MM.1S (cell line): ENCODE results near the gene SHC1.

Experiments
- DNase-seq: peaks from one replicate; pipeline ENCODE4 v3.0.0-alpha.2; 2015
- H2AFZ ChIP-seq: fragments of 300-600 bp; sonication (generic); 2 replicates; pipeline ENCODE4 v1.6.0; 2016; ENCODE audit warnings: antibody characterized with exemption, low read length
- H3F3A ChIP-seq: fragments of 300-600 bp; sonication (generic); 2 replicates; pipeline ENCODE4 v1.6.1; 2016; ENCODE audit warnings: mild to moderate bottlenecking, antibody characterized with exemption, low read length, moderate library complexity, mixed read lengths; ENCODE audit not compliant: insufficient read depth
- H3K27ac ChIP-seq: fragments of 300-600 bp; sonication (generic); 2 replicates; pipeline ENCODE4 v1.5.1; 2016; ENCODE audit warnings: mild to moderate bottlenecking, low read length
- H3K27me3 ChIP-seq: fragments of 300-600 bp; sonication (generic); replicated peaks from 2 replicates; pipeline ENCODE4 v1.6.0; 2016; ENCODE audit warnings: low read length; ENCODE audit not compliant: insufficient read depth
- H3K36me3 ChIP-seq: fragments of 300-600 bp; sonication (generic); replicated peaks from 2 replicates; pipeline ENCODE4 v1.6.1; 2016; ENCODE audit warnings: mild to moderate bottlenecking, low read length, mixed read lengths; ENCODE audit not compliant: insufficient read depth
- H3K4me1 ChIP-seq: fragments of 300-600 bp; sonication (generic); 2 replicates; pipeline ENCODE4 v1.6.1; 2016; ENCODE audit warnings: low read length, mixed read lengths
- H3K4me2 ChIP-seq: fragments of 300-600 bp; sonication (generic); 2 replicates; pipeline ENCODE4 v1.6.0; 2016; ENCODE audit warnings: low read depth, low read length
- H3K4me3 ChIP-seq: fragments of 300-600 bp; sonication (generic); 2 replicates; pipeline ENCODE4 v1.5.1; 2016; ENCODE audit warnings: low read length, mixed read lengths
- H3K79me2 ChIP-seq: fragments of 300-600 bp; sonication (generic); 2 replicates; pipeline ENCODE4 v1.6.1; 2016; ENCODE audit warnings: mixed run types, low read length, mixed read lengths
- H3K9ac ChIP-seq: fragments of 300-600 bp; sonication (generic); 2 replicates; pipeline ENCODE4 v1.6.1; 2016; ENCODE audit warnings: low read length, mixed read lengths
- H3K9me2 ChIP-seq: fragments of 300-600 bp; sonication (generic); replicated peaks from 2 replicates; pipeline ENCODE4 v1.6.1; 2016; ENCODE audit warnings: mild to moderate bottlenecking, low read length, mixed read lengths; ENCODE audit not compliant: insufficient read depth
- H3K9me3 ChIP-seq: fragments of 300-600 bp; sonication (generic); replicated peaks from 2 replicates; pipeline ENCODE4 v1.6.1; 2016; ENCODE audit warnings: mild to moderate bottlenecking, low read length, mixed read lengths; ENCODE audit not compliant: insufficient read depth
- H4K20me1 ChIP-seq: fragments of 300-600 bp; sonication (generic); 2 replicates; pipeline ENCODE4 v1.6.1; 2016; ENCODE audit warnings: mild to moderate bottlenecking, low read length, moderate library complexity, mixed read lengths; ENCODE audit not compliant: insufficient read depth
- CTCF ChIP-seq: fragments of 300-600 bp; sonication (generic); IDR thresholded peaks from 2 replicates; pipeline ENCODE4 v1.5.1; 2016; ENCODE audit warnings: antibody characterized with exemption, low read length, mixed read lengths
- EZH2 ChIP-seq: fragments of 300-600 bp; sonication (generic); optimal IDR thresholded peaks from 2 replicates; pipeline ENCODE3; 2017; ENCODE audit warnings: low read depth, mild to moderate bottlenecking, antibody characterized with exemption, low read length, mixed read lengths
- EZH2phosphoT487 ChIP-seq: fragments of 300-600 bp; sonication (generic); IDR thresholded peaks from 2 replicates; pipeline ENCODE4 v1.6.1; 2018; ENCODE audit warnings: antibody characterized with exemption, low read length

SHC1 gene

DNA sequence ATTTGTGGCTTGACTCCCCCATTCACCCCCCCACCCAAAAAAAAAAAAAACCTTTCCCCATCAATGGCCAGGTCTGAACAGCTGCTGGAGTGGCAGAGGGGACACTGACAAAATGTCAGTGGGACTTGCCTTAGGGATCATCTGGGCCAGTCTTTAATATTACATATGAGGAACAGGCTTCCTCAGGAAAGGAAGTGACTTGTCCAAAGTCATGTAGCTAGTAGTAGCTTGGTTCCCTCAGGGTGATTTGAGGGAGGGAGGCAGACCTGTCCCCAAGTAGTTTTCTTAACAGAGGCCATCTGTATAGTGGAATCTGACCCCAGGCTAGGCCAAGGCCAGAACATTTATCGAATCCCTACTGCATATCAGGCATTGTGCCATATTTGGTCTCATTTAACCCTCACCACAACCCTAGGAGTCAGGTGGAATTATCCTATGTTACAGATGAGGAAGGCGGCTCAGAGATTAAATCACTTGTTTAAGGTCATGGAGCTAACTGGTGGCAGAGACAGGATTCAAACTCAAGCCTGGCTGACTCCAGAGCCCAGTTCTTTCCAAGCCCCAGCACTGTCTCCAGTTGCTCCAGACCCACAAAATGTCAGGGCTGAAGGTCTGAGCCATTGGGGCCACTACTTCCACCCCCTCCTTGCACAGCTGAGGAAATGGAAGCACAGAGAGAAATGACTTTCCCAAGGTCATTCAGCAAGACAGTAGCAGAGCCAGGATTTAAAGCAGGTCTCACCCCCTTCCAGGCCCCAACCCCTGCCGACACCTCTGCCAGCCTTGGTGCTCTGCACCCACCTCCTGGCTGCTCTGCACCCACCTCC, 42.4 kb upstream of the SHC1 start:
- no peak for DNase-seq
- H3K9ac ChIP-seq = no peak overlapping the region
- H4K20me1 ChIP-seq = no peaks in the 10 kb centered on the region
- H3K27me3 ChIP-seq = no peaks in the 10 kb centered on the region
- no peak overlapping the region for H2AFZ ChIP-seq
- no peak overlapping the region for H3K27ac ChIP-seq
- H3K4me1 ChIP-seq = peaks cover 28% of the 10 kb centered on the region
- H3K79me2 ChIP-seq = peaks cover 44% of the 10 kb centered on the region
- no peaks in the 10 kb centered on the region for H3K9me2 ChIP-seq
- H3F3A ChIP-seq = peaks cover 34% of the 10 kb centered on the region
- H3K9me3 ChIP-seq = no peaks in the 10 kb centered on the region
- H3K36me3 ChIP-seq = no peaks in the 10 kb centered on the region; the same call in 1 of the 2 replicates
- H3K4me2 ChIP-seq = no peak overlapping the region
- no peak overlapping the region for H3K4me3 ChIP-seq
- no peak for TF ChIP-seq EZH2phosphoT487
- TF ChIP-seq EZH2 = no peak
- no peak for TF ChIP-seq CTCF

DNA sequence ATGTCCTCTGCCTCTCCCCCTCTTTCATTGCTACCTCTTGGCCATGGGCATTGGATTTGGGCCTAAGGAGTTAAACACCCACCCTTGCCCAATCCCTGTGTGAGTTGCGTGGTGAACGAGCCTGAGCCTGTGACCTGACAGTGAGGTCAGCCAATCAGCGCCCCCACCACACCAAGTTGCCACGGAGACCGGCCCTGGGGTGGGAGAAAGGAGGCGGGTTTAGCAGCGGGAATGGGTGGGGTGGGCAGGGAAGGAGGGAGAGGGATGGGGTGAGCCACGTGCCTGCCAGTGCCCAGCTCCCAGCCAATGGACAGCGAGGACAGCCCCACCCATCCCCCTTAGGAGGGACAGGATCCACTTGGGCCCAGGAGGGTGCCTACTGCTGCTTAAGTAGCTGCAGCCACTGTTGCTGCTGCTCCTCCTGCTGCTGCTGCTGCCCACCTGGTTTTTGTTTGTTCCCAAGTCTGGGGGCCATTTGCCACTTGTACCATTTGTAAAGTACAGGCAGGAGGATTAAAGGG, 41.5 kb upstream of the SHC1 start:
- Histone ChIP-seq H3K27ac (no peak overlapping the region), H4K20me1 (no peaks in the 10 kb centered on the region)

DNA sequence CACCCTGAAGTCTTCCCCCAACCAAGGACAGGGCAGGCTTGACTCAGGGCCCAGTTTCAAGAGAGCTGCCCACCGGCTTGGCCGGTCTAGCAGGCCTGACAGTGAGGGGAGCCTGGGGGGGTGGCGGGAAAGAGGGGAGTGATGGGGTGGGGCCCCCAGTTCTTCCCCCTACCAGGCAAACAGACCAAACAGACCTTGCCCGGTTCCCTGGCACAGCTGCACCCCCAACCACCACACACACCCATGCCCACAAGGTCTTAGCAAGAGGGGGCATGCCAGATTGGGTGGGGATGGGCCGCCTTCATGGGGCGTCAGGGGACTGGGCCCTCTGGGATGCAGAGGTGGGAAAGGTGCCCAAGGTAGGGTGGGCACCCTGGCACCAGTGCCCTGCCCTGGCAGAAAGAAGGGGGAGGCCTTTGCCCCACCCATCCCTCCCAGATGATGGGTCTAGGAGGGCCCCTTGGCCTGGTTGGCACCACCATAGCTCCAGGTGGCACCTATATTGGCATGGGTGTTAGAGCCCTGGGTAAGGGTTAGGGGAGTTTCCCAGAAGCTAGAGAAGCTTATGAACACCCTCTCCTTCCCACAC, 41.0 kb upstream of the SHC1 start:
- Histone ChIP-seq H2AFZ (no peak overlapping the region), H3K4me2 (no peak overlapping the region), H3K4me3 (no peak overlapping the region), H3K36me3 (no peaks in the 10 kb centered on the region; the same call in 1 of the 2 replicates), H3K9me2 (no peaks in the 10 kb centered on the region), H3K4me1 (peaks cover 15% of the 10 kb centered on the region), H3F3A (peaks cover 20% of the 10 kb centered on the region), H3K9me3 (no peaks in the 10 kb centered on the region), H3K79me2 (peaks cover 59% of the 10 kb centered on the region), H3K27ac (no peak overlapping the region), H3K27me3 (no peaks in the 10 kb centered on the region), H3K9ac (no peak overlapping the region), H4K20me1 (no peaks in the 10 kb centered on the region)
- TF ChIP-seq EZH2 = no peak
- no peak for TF ChIP-seq EZH2phosphoT487
- no peak for TF ChIP-seq CTCF
- no peak for DNase-seq

More for the DNA sequence above, 41.5 kb upstream of the SHC1 start:
- H3K9me2 ChIP-seq = no peaks in the 10 kb centered on the region
- no peaks in the 10 kb centered on the region for H3K9me3 ChIP-seq
- H3K4me1 ChIP-seq = peaks cover 21% of the 10 kb centered on the region
- no peak for DNase-seq
- H2AFZ ChIP-seq = no peak overlapping the region
- no peak overlapping the region for H3K4me2 ChIP-seq
- no peaks in the 10 kb centered on the region for H3K27me3 ChIP-seq
- H3K4me3 ChIP-seq = no peak overlapping the region
- no peaks in the 10 kb centered on the region; the same call in 1 of the 2 replicates for H3K36me3 ChIP-seq
- peaks cover 26% of the 10 kb centered on the region for H3F3A ChIP-seq
- H3K9ac ChIP-seq = no peak overlapping the region
- TF ChIP-seq EZH2 (no peak), CTCF (no peak), EZH2phosphoT487 (no peak)
- peaks cover 53% of the 10 kb centered on the region for H3K79me2 ChIP-seq
